ENCODE data around the gene NR2F1.

DNA sequence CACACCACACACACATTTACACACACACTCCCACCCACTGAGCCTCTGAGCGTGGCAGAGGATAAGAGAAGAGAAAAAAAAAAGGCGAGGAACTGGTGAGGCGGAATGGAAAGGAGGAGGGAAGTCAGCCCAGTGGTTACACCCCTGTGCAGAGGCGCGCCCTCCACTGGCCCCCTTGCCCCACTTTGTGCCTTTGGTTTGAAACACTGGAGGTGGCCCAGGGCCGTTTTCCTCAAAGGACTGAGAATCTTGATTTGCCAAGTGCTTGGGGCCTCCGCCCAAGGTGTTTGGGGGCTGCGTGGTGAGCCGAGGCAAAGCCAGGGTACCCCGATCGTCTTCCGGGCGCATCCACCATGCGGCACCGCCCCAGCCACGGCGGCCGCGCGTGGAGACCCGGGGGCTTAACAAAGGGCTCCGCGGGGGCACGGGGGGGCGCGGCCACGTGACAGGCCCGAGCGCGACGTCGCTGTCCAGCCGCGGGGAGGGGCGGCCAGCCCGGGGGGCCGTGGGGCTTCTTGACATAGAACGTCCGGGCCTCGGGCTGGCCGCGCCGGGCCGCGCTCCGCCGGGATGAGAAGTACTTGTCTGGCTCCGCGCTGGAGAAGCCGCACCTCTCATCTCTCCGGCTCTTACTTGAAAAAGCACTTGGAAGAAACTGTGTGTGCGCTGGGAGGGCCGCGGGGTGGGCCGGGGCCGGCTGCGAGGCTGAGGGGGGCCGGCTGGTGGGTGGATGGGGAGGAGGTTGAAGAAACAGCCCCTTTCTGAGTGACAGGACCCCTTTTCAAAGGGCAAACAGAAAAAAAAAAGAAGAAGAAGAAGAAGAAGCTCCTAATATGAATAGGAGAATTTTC is 21.0 kb downstream of the NR2F1 start:
- TF ChIP-seq CTCF (IDR thresholded peaks at IDR 0.05) (no peak), POLR2A (IDR thresholded peaks at IDR 0.05) (no peak)
